ENCODE results near the gene FOXD4L6.
"Not testable (repeated sequence)": the region's sequence is repeated elsewhere in the genome, so short reads cannot be mapped to it uniquely, and the experiment has no call there.

The FOXD4L6 gene

DNA sequence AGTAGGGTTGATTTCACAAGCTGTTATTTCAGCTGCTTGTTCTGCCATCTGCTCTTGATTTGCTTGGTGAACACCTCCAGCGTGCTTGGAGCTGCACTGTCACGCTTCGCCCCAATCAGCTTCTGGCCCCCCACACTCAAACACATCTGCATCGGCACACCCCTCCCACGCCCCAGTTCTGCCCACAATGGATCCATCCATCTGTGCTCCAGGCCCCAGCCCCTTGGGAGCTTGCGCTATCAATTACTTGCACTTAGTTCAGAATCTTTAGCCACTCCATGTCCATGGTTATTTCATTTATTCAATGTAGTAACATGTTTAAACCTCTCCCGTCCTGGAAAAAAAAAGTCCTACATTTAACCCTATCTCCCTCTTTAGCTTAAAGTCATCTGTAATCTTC, 28.0 kb downstream of the FOXD4L6 start:
- not testable (repeated sequence) for DNase-seq (ENCODE audit: low spot score)

DNA sequence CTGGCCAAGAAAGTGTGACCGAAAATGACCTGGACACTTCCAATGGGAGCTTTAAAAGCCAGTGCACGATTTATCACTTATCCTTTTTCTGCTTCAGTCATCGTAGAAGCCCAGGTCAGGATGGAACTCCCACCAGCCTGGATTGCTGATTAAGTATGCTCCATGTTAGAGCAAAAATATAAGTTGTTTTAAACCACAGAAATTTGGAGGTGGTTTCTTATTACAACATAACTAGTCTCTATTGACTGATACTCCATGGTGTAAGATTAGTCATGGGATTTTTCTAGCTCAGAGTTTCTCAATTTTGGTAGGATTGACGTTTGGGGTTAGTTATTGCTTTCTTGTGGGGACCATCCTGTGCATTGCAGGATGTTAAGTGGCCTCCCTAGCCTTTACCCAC, 29.7 kb downstream of the FOXD4L6 start:
- DNase-seq (ENCODE audit: low spot score) = not testable (repeated sequence)

- not testable (repeated sequence) for DNase-seq (ENCODE audit: low spot score)
These were observed 33.4 kb downstream of the FOXD4L6 start for GRCh38 chr9:41095060-41095459.

GRCh38 chr9:41094010-41094773, 34.3 kb downstream of the FOXD4L6 start:
- not testable (repeated sequence) for DNase-seq (ENCODE audit: low spot score)

- DNase-seq (ENCODE audit: low spot score) = not testable (repeated sequence)
These were observed 37.6 kb downstream of the FOXD4L6 start for GRCh38 chr9:41090922-41091321.

DNA sequence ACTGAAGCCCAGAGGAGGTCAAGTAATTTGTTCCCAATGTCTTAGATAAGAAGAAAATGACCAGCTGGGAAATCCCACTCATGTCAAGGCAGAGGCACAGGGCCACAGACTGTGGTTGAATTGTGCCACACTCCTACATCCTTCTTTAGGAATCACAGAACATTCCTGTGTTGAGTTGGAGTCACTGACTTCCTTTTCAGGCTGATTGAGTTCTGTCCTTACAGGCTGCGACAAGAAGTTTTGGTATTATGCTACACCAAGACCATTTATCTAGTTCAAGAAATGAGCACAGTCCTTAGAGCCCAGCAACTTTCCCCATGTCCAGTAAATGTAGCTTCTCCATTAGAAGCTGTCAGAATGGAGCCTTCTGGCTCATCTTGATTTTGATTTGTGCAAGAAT, 38.1 kb downstream of the FOXD4L6 start:
- not testable (repeated sequence) for DNase-seq (ENCODE audit: low spot score)

DNA sequence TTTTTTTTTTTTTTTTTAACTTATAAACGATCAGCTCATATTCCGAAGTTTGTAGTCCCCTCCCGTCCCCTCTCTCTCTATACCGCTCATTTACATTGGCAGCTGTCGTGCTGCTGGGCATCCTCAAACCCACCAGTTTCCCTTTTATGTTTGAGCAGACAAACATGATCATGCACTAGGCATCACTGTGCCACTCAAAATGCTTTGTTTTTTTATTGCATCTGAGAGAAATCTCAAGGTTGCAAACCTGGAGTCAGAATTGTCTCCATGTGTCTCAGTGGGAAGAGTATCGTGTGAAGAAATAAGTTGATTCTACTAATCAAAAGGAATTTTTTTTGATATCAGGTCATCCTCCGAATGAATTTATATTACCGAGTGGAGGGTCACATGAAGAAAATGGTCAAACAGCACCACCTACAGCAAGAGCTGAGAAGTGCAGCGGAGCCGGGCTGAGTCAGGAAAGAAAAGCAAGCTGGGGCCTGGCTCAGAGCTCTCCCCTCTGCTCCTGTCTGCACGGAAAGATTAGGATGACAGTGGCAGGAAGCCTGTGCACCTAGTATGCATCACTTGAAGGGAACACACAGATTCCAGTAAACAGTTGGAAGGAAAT, 39.9 kb downstream of the FOXD4L6 start:
- DNase-seq (ENCODE audit: low spot score) = not testable (repeated sequence)

- DNase-seq (ENCODE audit: low spot score) = not testable (repeated sequence)
These were observed 40.6 kb downstream of the FOXD4L6 start for GRCh38 chr9:41087929-41088328.

- not testable (repeated sequence) for DNase-seq (ENCODE audit: low spot score)
These were observed 41.2 kb downstream of the FOXD4L6 start for GRCh38 chr9:41087157-41087780.

DNA sequence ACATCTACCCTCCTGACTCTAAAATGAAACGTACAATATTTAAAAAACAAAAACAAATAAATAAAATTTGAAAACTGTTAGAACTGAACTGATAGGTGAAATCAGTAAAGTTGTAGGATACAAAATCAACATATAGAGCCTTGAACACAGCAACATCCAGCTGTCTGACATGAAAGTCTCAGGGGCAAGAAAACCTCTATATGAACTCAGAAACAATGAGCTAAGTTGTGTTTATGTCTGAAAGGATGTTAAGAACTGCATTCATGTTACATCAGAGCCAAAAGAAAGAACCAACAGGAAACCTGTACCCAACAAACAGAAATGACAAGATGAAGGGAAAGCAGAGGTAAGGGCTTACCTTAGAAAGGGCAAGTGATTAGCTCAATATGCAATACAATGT, 41.8 kb downstream of the FOXD4L6 start:
- not testable (repeated sequence) for DNase-seq (ENCODE audit: low spot score)

DNA sequence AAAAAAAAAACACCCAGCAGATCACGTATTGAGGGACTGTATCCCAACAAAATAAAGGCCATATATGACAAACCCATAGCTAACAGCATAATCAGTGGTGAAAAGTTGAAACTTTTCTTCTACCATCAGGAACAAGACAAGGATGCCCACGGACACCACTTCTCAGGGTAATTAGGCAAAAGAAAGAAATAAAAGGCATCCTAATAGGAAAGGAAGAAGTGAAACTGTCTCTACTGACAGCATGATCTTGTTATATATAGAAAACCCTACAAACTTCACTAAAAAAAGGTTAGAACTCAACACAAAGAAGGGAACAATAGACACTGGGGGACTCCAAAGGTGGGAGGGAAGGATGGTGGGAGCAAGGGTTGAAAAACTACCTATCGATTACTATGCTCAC, 42.3 kb downstream of the FOXD4L6 start:
- DNase-seq (ENCODE audit: low spot score) = not testable (repeated sequence)

DNA sequence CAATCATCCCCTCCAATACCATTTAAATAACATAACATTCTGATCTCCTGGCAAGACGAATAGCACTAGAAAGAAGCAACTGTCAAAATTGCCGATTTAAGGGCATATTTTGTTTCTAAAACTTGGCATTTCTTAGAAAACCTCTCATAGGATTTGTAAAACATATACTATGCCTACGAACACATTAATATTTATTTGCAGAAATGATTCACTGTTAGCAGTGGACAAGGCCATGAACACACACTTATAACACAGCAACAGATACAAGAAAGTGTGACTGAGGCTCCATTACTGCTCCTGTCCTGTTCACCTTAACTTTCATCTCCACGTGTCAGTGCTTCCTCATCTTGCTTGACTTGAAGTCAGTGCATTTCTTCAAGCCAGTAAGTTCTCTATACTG, 46.1 kb downstream of the FOXD4L6 start:
- not testable (repeated sequence) for DNase-seq (ENCODE audit: low spot score)

- not testable (repeated sequence) for DNase-seq (ENCODE audit: low spot score)
These were observed 49.0 kb downstream of the FOXD4L6 start for GRCh38 chr9:41079464-41079863.

DNA sequence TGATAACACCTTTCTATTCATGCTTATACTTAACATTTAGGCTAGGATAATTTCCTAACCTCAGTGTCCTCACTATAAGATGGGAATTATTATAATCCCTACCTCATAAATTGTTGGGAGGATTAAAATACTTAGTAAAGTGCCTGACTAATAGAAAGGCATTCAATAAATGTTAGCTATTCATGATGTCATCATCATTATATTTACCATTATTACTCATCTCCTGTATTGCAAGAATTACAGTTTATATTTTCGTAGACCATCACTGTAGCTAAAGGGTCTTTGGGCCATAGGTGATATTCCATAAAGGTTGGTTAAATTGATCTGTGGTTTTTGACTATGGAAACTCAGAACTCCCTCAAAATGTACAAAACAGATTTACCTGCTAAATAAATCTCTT, 50.9 kb downstream of the FOXD4L6 start:
- not testable (repeated sequence) for DNase-seq (ENCODE audit: low spot score)

Measured in HuH-7 (cell line).